HUES6 (cell line): ENCODE measurements around the gene PLXNA4.

Experiments
- H3K27ac ChIP-seq: 2 replicates; pipeline ENCODE4 v1.7.0; 2013; ENCODE audit warnings: low read depth, mild to moderate bottlenecking, low read length, inconsistent platforms
- H3K27me3 ChIP-seq: 2 replicates; pipeline ENCODE4 v1.6.1; 2013; ENCODE audit warnings: low read length; ENCODE audit not compliant: control insufficient read depth, insufficient read depth
- H3K36me3 ChIP-seq: 2 replicates; pipeline ENCODE4 v1.6.1; 2013; ENCODE audit warnings: low read length; ENCODE audit not compliant: control insufficient read depth, insufficient read depth
- H3K4me1 ChIP-seq: 2 replicates; pipeline ENCODE4 v1.6.1; 2013; ENCODE audit warnings: low read length; ENCODE audit not compliant: control insufficient read depth, insufficient read depth
- H3K4me3 ChIP-seq: 2 replicates; pipeline ENCODE4 v1.5.1; 2013; ENCODE audit warnings: low read depth, low read length
- H3K9ac ChIP-seq: one replicate; pipeline ENCODE4 v1.6.1; 2013; ENCODE audit warnings: mild to moderate bottlenecking, low read length
- H3K9me3 ChIP-seq: 2 replicates; pipeline ENCODE4 v1.6.1; 2013; ENCODE audit warnings: low read depth, low read length; ENCODE audit not compliant: control insufficient read depth, insufficient read depth

The PLXNA4 gene

GRCh38 chr7:132371948-132372347 is 204.3 kb downstream of the PLXNA4 start:
- H3K9ac ChIP-seq: no peak overlapping the region
- peaks cover 7% of the 10 kb centered on the region for H3K27me3 ChIP-seq
- H3K4me1 ChIP-seq: 0 out of 2 replicates have a peak, but pooled peaks cover 3% of the 10 kb centered on the region
- no peak overlapping the region for H3K27ac ChIP-seq
- H3K4me3 ChIP-seq: no peak overlapping the region
- no peaks in the 10 kb centered on the region for H3K9me3 ChIP-seq
- no peaks in the 10 kb centered on the region for H3K36me3 ChIP-seq

- H3K27me3 ChIP-seq: peaks cover 7% of the 10 kb centered on the region; the same call in 1 of the 2 replicates
- no peaks in the 10 kb centered on the region for H3K36me3 ChIP-seq
- no peak overlapping the region for H3K4me3 ChIP-seq
- no peaks in the 10 kb centered on the region for H3K4me1 ChIP-seq
- H3K9me3 ChIP-seq: no peaks in the 10 kb centered on the region
- no peak overlapping the region for H3K9ac ChIP-seq
- no peak overlapping the region for H3K27ac ChIP-seq
Observed at GRCh38 chr7:132368246-132368900, 207.9 kb downstream of the PLXNA4 start.

- Histone ChIP-seq H3K27ac (no peak overlapping the region), H3K4me3 (no peak overlapping the region), H3K27me3 (peaks cover 7% of the 10 kb centered on the region; the same call in 1 of the 2 replicates), H3K36me3 (no peaks in the 10 kb centered on the region), H3K4me1 (no peaks in the 10 kb centered on the region), H3K9me3 (no peaks in the 10 kb centered on the region), H3K9ac (no peak overlapping the region)
Observed at GRCh38 chr7:132367795-132368194, 208.5 kb downstream of the PLXNA4 start.

GRCh38 chr7:132367004-132367403 is 209.3 kb downstream of the PLXNA4 start:
- Histone ChIP-seq H3K9me3 (no peaks in the 10 kb centered on the region), H3K9ac (no peak overlapping the region), H3K4me3 (no peak overlapping the region), H3K4me1 (no peaks in the 10 kb centered on the region), H3K27ac (no peak overlapping the region), H3K27me3 (peaks cover 7% of the 10 kb centered on the region; the same call in 1 of the 2 replicates), H3K36me3 (no peaks in the 10 kb centered on the region)

- H3K27ac ChIP-seq: no peak overlapping the region
- H3K4me3 ChIP-seq: no peak overlapping the region
- no peaks in the 10 kb centered on the region for H3K9me3 ChIP-seq
- no peak overlapping the region for H3K9ac ChIP-seq
- no peaks in the 10 kb centered on the region for H3K4me1 ChIP-seq
- no peaks in the 10 kb centered on the region for H3K36me3 ChIP-seq
- H3K27me3 ChIP-seq: peaks cover 7% of the 10 kb centered on the region; the same call in 1 of the 2 replicates
Observed at GRCh38 chr7:132364226-132364625, 212.0 kb downstream of the PLXNA4 start.

- no peak overlapping the region for H3K9ac ChIP-seq
- H3K4me3 ChIP-seq: no peak overlapping the region
- H3K4me1 ChIP-seq: no peaks in the 10 kb centered on the region
- H3K36me3 ChIP-seq: no peaks in the 10 kb centered on the region
- H3K27ac ChIP-seq: no peak overlapping the region
- no peaks in the 10 kb centered on the region for H3K9me3 ChIP-seq
- H3K27me3 ChIP-seq: peaks cover 10% of the 10 kb centered on the region; the same call in 1 of the 2 replicates
Observed at GRCh38 chr7:132362059-132362458, 214.2 kb downstream of the PLXNA4 start.

GRCh38 chr7:132361146-132361545 is 215.1 kb downstream of the PLXNA4 start:
- H3K27ac ChIP-seq: no peak overlapping the region
- no peak overlapping the region for H3K4me3 ChIP-seq

GRCh38 chr7:132359743-132360142 is 216.5 kb downstream of the PLXNA4 start:
- H3K27ac ChIP-seq: no peak overlapping the region
- no peak overlapping the region for H3K4me3 ChIP-seq
- H3K9me3 ChIP-seq: no peaks in the 10 kb centered on the region
- peaks cover 26% of the 10 kb centered on the region; the same call in 1 of the 2 replicates for H3K27me3 ChIP-seq
- no peaks in the 10 kb centered on the region for H3K4me1 ChIP-seq
- no peaks in the 10 kb centered on the region for H3K36me3 ChIP-seq
- no peak overlapping the region for H3K9ac ChIP-seq

More at GRCh38 chr7:132361146-132361545, 215.1 kb downstream of the PLXNA4 start:
- Histone ChIP-seq H3K27me3 (peaks cover 16% of the 10 kb centered on the region; the same call in 1 of the 2 replicates), H3K9ac (no peak overlapping the region), H3K9me3 (no peaks in the 10 kb centered on the region), H3K36me3 (no peaks in the 10 kb centered on the region), H3K4me1 (no peaks in the 10 kb centered on the region)

- H3K27ac ChIP-seq: no peak overlapping the region
- no peak overlapping the region for H3K9ac ChIP-seq
- H3K9me3 ChIP-seq: no peaks in the 10 kb centered on the region
- H3K27me3 ChIP-seq: peaks cover 42% of the 10 kb centered on the region
- H3K4me3 ChIP-seq: no peak overlapping the region
- no peaks in the 10 kb centered on the region for H3K36me3 ChIP-seq
- H3K4me1 ChIP-seq: no peaks in the 10 kb centered on the region
Observed at GRCh38 chr7:132355048-132355447, 221.2 kb downstream of the PLXNA4 start.

GRCh38 chr7:132354527-132354926 is 221.7 kb downstream of the PLXNA4 start:
- no peak overlapping the region for H3K4me3 ChIP-seq
- peaks cover 42% of the 10 kb centered on the region for H3K27me3 ChIP-seq
- H3K9me3 ChIP-seq: no peaks in the 10 kb centered on the region
- no peak overlapping the region for H3K9ac ChIP-seq
- H3K27ac ChIP-seq: no peak overlapping the region
- H3K36me3 ChIP-seq: no peaks in the 10 kb centered on the region
- no peaks in the 10 kb centered on the region for H3K4me1 ChIP-seq

GRCh38 chr7:132353936-132354335 is 222.3 kb downstream of the PLXNA4 start:
- H3K27ac ChIP-seq: no peak overlapping the region

More at GRCh38 chr7:132353936-132354335, 222.3 kb downstream of the PLXNA4 start:
- Histone ChIP-seq H3K4me3 (no peak overlapping the region), H3K9me3 (no peaks in the 10 kb centered on the region), H3K27me3 (peaks cover 42% of the 10 kb centered on the region), H3K36me3 (no peaks in the 10 kb centered on the region), H3K9ac (no peak overlapping the region), H3K4me1 (no peaks in the 10 kb centered on the region)
